Right lobe of liver (tissue), 6 donors: ENCODE results near the gene P2RY14. TPM values are rescaled to one million over a fixed set of nuclear protein-coding genes. Genes with fewer than 3 reads are reported as not detected.
A peak's percentile ranks its signal among the peaks of the same experiment; 100 is the strongest.

Experiments
- ATAC-seq, 4 donors: fragments of 200-7000 bp; cut with Tn5 transposase; one replicate each; pipeline ENCODE4 v1.9.1; 2020; ENCODE audit warnings: mild to moderate bottlenecking in 4 of 4, moderate library complexity in 4 of 4
- DNase-seq, 3 donors: peaks; one replicate each; pipeline ENCODE4 v3.0.0-alpha.2; 2020
- H3K27ac ChIP-seq, 3 donors: fragments of 200-600 bp; one replicate each; pipeline ENCODE4 v1.8.0; 2022
- H3K27me3 ChIP-seq, 2 donors: fragments of 200-600 bp; one replicate each; pipeline ENCODE4 v1.8.0; 2022
- H3K36me3 ChIP-seq, 4 donors: fragments of 200-600 bp; sonication (generic) in 1 of 4; one replicate each; pipeline versions ENCODE4 v1.5.1 to v1.8.0; 2017 to 2022; ENCODE audit warnings: control low read depth in 1 of 4
- H3K4me1 ChIP-seq, 4 donors: fragments of 200-600 bp; sonication (generic) in 1 of 4; one replicate each; pipeline versions ENCODE4 v1.5.1 to v1.8.0; 2017 to 2022; ENCODE audit warnings: control low read depth in 1 of 4
- H3K4me3 ChIP-seq, 3 donors: fragments of 200-600 bp; one replicate each; pipeline ENCODE4 v1.8.0; 2022
- H3K9me3 ChIP-seq, 4 donors: fragments of 200-600 bp; sonication (generic) in 1 of 4; one replicate each; pipeline versions ENCODE4 v1.5.1 to v1.8.0; 2017 to 2022; ENCODE audit warnings: control low read depth in 1 of 4
- CTCF ChIP-seq, 4 donors: fragments of 200-600 bp in 3 of 4; fragments of 450-650 bp in 1 of 4; IDR thresholded peaks; one replicate each; pipeline versions ENCODE4 v1.5.1 to v1.8.0; 2016 to 2022; ENCODE audit warnings: antibody characterized with exemption in 4 of 4, mild to moderate bottlenecking in 2 of 4
- POLR2A ChIP-seq: fragments of 450-650 bp; IDR thresholded peaks from one replicate; pipeline ENCODE4 v1.6.1; 2017; ENCODE audit warnings: antibody characterized with exemption, mild to moderate bottlenecking
- WGBS: methylation state at CpG from one replicate; pipeline ENCODE4 v1.1.6; 2018; ENCODE audit warnings: low coverage, low lambda C conversion rate; ENCODE audit not compliant: insufficient coverage; ENCODE audit errors: missing lambda C conversion rate; 5-methylcytosine and 5-hydroxymethylcytosine counted together
- intact Hi-C, 2 donors: fragments of 100-400 bp; cut with DNase I; formaldehyde crosslinking; loops; one replicate each; pipeline versions ENCODE4 v1.11.2 to v1.14.1; 2022
- total RNA-seq, 6 experiments: library from RNA; depleted of rRNA in 2 of 6; stranded (reverse); fragments of >200 nt in 2 of 6; fragmentation: NEBNext Ultra II Directional in 3 of 6; extraction: Animal tissue kit (Norgen Biotek cat#: 25700) in 3 of 6; gene quantifications; one replicate each; pipeline versions ENCODE4 v1.1.0 to v1.2.4, GENCODE V29; 2016 to 2023
- donor health status: DM: no; HTN: yes; CAD: no.
- donor health status: DM: no; HTN: no; CAD: no.
- donor health status: DM: no; HTN: no; CAD: no.
- donor health status: DM: no; HTN: yes; CAD: no.
- donor health status: DM: no; HTN: yes; CAD: no.

Gene P2RY14
- total RNA-seq, 6 experiments from 2014 or later: 0.12 to 0.18 (median 0.12) TPM; not detected in 3

- ATAC-seq: no peak
- 46% methylated on average over 4 of the region's 4 CpGs for WGBS
These were observed 5.0 kb upstream of the P2RY14 start for GRCh38 chr3:151283387-151283786.

GRCh38 chr3:151282921-151283320 lies 4.6 kb upstream of the P2RY14 start:
- ATAC-seq: peak; percentile 74 to 88 (median 84)
- no peak overlapping the region for H3K27ac ChIP-seq
- no peaks in the 10 kb centered on the region for H3K36me3 ChIP-seq
- H3K4me3 ChIP-seq: no peak overlapping the region
- DNase-seq: no peak
- TF ChIP-seq POLR2A: no peak
- TF ChIP-seq CTCF (IDR thresholded peaks at IDR 0.05): peak; percentile 58 to 86 (median 66)
- WGBS: 0% methylated on average over 1 of the region's 1 CpG
- intact Hi-C loops: loop anchor here in 1 of 2 donors (10.0 kb wide), 1 partner anchor 118 kb away; no protein-coding TSS in a partner anchor
- H3K4me1 ChIP-seq: no peaks in the 10 kb centered on the region
- no peaks in the 10 kb centered on the region for H3K27me3 ChIP-seq
- H3K9me3 ChIP-seq: no peaks in the 10 kb centered on the region

More at GRCh38 chr3:151283387-151283786, 5.0 kb upstream of the P2RY14 start:
- intact Hi-C loops: loop anchor here in 1 of 2 donors (10.0 kb wide), 1 partner anchor 119 kb away; no protein-coding TSS in a partner anchor
- DNase-seq: no peak
- Histone ChIP-seq H3K27me3 (no peaks in the 10 kb centered on the region), H3K9me3 (no peaks in the 10 kb centered on the region), H3K27ac (no peak overlapping the region), H3K36me3 (no peaks in the 10 kb centered on the region), H3K4me3 (no peak overlapping the region), H3K4me1 (no peaks in the 10 kb centered on the region)
- TF ChIP-seq POLR2A: no peak
- TF ChIP-seq CTCF (IDR thresholded peaks at IDR 0.05): no peak

- no peaks in the 10 kb centered on the region for H3K4me1 ChIP-seq
- TF ChIP-seq CTCF (IDR thresholded peaks at IDR 0.05): no peak
- no peak for TF ChIP-seq POLR2A
- no peaks in the 10 kb centered on the region for H3K36me3 ChIP-seq
- H3K4me3 ChIP-seq: no peak overlapping the region
- no peak overlapping the region for H3K27ac ChIP-seq
- no peaks in the 10 kb centered on the region for H3K27me3 ChIP-seq
- intact Hi-C loops: loop anchor here in 1 of 2 donors (10.0 kb wide), 1 partner anchor 117 kb away; no protein-coding TSS in a partner anchor
- DNase-seq (no peak), ATAC-seq (no peak)
- H3K9me3 ChIP-seq: no peaks in the 10 kb centered on the region
- 79% methylated on average over 9 of the region's 9 CpGs for WGBS
These were observed 3.5 kb upstream of the P2RY14 start for GRCh38 chr3:151281671-151282324.

- DNase-seq: no peak
- intact Hi-C loops: loop anchor here in 1 of 2 donors (5.0 kb wide), 1 partner anchor 104 kb away; no protein-coding TSS in a partner anchor
- Histone ChIP-seq H3K27me3 (no peaks in the 10 kb centered on the region), H3K4me3 (no peak overlapping the region), H3K27ac (no peak overlapping the region), H3K4me1 (no peaks in the 10 kb centered on the region), H3K36me3 (no peaks in the 10 kb centered on the region), H3K9me3 (no peaks in the 10 kb centered on the region)
- TF ChIP-seq POLR2A (no peak), CTCF (IDR thresholded peaks at IDR 0.05) (no peak)
- ATAC-seq: peak in 1 of 4 donors; percentile 33
- 76% methylated on average over 6 of the region's 6 CpGs for WGBS
These were observed 1.7 kb downstream of the P2RY14 start for GRCh38 chr3:151276687-151277042.
